ENCODE measurements around the gene TPH2. TPM values are rescaled to one million over a fixed set of nuclear protein-coding genes. Genes with fewer than 3 reads are reported as not detected.

Gene TPH2
- total and polyA plus RNA-seq, 2 of the 13 experiments (the other 11 are each of a cell fraction or from before 2014, with no cell fraction given), result not detected

GRCh38 chr12:71947645-71948105, 9.0 kb downstream of the TPH2 start (continued):
- TF ChIP-seq ZBTB38 (CRISPR knock-in tag; IDR thresholded peaks at IDR 0.05), result no peak
- TF ChIP-seq ZNF883 (CRISPR knock-in tag; IDR thresholded peaks at IDR 0.05; ENCODE audit: not compliant biosample characterization), result no peak
- TF ChIP-seq ZNF44 (CRISPR knock-in tag; IDR thresholded peaks at IDR 0.05), result no peak
- TF ChIP-seq ZSCAN21 (CRISPR knock-in tag; IDR thresholded peaks at IDR 0.05; ENCODE audit: borderline replicate concordance), result no peak
- TF ChIP-seq ZNF101 (CRISPR knock-in tag; IDR thresholded peaks at IDR 0.05; ENCODE audit: borderline replicate concordance, low read depth), result no peak
- peak; percentile 36; the same call in 1 of the 2 replicates for TF ChIP-seq ARID4A (CRISPR knock-in tag; IDR thresholded peaks at IDR 0.05; ENCODE audit: borderline replicate concordance)
- TF ChIP-seq, protein P1, sequence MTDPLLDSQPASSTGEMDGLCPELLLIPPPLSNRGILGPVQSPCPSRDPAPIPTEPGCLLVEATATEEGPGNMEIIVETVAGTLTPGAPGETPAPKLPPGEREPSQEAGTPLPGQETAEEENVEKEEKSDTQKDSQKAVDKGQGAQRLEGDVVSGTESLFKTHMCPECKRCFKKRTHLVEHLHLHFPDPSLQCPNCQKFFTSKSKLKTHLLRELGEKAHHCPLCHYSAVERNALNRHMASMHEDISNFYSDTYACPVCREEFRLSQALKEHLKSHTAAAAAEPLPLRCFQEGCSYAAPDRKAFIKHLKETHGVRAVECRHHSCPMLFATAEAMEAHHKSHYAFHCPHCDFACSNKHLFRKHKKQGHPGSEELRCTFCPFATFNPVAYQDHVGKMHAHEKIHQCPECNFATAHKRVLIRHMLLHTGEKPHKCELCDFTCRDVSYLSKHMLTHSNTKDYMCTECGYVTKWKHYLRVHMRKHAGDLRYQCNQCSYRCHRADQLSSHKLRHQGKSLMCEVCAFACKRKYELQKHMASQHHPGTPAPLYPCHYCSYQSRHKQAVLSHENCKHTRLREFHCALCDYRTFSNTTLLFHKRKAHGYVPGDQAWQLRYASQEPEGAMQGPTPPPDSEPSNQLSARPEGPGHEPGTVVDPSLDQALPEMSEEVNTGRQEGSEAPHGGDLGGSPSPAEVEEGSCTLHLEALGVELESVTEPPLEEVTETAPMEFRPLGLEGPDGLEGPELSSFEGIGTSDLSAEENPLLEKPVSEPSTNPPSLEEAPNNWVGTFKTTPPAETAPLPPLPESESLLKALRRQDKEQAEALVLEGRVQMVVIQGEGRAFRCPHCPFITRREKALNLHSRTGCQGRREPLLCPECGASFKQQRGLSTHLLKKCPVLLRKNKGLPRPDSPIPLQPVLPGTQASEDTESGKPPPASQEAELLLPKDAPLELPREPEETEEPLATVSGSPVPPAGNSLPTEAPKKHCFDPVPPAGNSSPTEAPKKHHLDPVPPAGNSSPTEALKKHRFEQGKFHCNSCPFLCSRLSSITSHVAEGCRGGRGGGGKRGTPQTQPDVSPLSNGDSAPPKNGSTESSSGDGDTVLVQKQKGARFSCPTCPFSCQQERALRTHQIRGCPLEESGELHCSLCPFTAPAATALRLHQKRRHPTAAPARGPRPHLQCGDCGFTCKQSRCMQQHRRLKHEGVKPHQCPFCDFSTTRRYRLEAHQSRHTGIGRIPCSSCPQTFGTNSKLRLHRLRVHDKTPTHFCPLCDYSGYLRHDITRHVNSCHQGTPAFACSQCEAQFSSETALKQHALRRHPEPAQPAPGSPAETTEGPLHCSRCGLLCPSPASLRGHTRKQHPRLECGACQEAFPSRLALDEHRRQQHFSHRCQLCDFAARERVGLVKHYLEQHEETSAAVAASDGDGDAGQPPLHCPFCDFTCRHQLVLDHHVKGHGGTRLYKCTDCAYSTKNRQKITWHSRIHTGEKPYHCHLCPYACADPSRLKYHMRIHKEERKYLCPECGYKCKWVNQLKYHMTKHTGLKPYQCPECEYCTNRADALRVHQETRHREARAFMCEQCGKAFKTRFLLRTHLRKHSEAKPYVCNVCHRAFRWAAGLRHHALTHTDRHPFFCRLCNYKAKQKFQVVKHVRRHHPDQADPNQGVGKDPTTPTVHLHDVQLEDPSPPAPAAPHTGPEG (CRISPR knock-in tag; IDR thresholded peaks at IDR 0.05), result no peak
- TF ChIP-seq ZNF3 (CRISPR knock-in tag; IDR thresholded peaks at IDR 0.05), result no peak
- TF ChIP-seq ZNF713 (CRISPR knock-in tag; IDR thresholded peaks at IDR 0.05), result no peak
- no peak for TF ChIP-seq ZNF691 (CRISPR knock-in tag; IDR thresholded peaks at IDR 0.05; ENCODE audit: borderline replicate concordance, low read depth)
- no peak for TF ChIP-seq SALL2 (CRISPR knock-in tag; IDR thresholded peaks at IDR 0.05)
- TF ChIP-seq ZBTB21 (CRISPR knock-in tag; IDR thresholded peaks at IDR 0.05), result 0 out of 2 replicates have a peak, but pooled peaks have one; percentile 31
- TF ChIP-seq, protein P2, sequence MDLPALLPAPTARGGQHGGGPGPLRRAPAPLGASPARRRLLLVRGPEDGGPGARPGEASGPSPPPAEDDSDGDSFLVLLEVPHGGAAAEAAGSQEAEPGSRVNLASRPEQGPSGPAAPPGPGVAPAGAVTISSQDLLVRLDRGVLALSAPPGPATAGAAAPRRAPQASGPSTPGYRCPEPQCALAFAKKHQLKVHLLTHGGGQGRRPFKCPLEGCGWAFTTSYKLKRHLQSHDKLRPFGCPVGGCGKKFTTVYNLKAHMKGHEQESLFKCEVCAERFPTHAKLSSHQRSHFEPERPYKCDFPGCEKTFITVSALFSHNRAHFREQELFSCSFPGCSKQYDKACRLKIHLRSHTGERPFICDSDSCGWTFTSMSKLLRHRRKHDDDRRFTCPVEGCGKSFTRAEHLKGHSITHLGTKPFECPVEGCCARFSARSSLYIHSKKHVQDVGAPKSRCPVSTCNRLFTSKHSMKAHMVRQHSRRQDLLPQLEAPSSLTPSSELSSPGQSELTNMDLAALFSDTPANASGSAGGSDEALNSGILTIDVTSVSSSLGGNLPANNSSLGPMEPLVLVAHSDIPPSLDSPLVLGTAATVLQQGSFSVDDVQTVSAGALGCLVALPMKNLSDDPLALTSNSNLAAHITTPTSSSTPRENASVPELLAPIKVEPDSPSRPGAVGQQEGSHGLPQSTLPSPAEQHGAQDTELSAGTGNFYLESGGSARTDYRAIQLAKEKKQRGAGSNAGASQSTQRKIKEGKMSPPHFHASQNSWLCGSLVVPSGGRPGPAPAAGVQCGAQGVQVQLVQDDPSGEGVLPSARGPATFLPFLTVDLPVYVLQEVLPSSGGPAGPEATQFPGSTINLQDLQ (CRISPR knock-in tag; IDR thresholded peaks at IDR 0.05), result no peak
- TF ChIP-seq TEAD3 (CRISPR knock-in tag; optimal IDR thresholded peaks at IDR 0.05; ENCODE audit: borderline replicate concordance), result peak; percentile 85
- TF ChIP-seq ZNF816 (CRISPR knock-in tag; IDR thresholded peaks at IDR 0.05; ENCODE audit: borderline replicate concordance), result no peak
- TF ChIP-seq HIVEP1 (CRISPR knock-in tag; IDR thresholded peaks at IDR 0.05), result no peak
- no peak for TF ChIP-seq SMARCE1 (IDR thresholded peaks at IDR 0.05; ENCODE audit: borderline replicate concordance)

All from HepG2 (cell line).